HL-60 (cell line): Measurements from ENCODE around the gene VOPP1.

Source experiments
- DNase-seq, 2 experiments: peaks; one replicate each; pipeline ENCODE4 v3.0.0-alpha.2; 2010 to 2020; ENCODE audit warnings: low read depth in 1 of 2, low spot score in 1 of 2
- H3K27ac ChIP-seq: fragments of 250-450 bp; sonication (Bioruptor Pico); replicated peaks from 2 replicates; pipeline ENCODE4 v1.5.1; 2020; ENCODE audit warnings: mild to moderate bottlenecking, moderate library complexity
- H3K27me3 ChIP-seq: fragments of 250-450 bp; sonication (Bioruptor Pico); 2 replicates; pipeline ENCODE4 v1.5.1; 2021; ENCODE audit warnings: mild to moderate bottlenecking, moderate library complexity; ENCODE audit not compliant: insufficient read depth, poor library complexity, severe bottlenecking
- H3K4me3 ChIP-seq: replicated peaks from 2 replicates; pipeline ENCODE4 v1.5.1; 2011; ENCODE audit warnings: mild to moderate bottlenecking, control low read depth, low read length; ENCODE audit not compliant: insufficient read depth
- GABPA ChIP-seq: IDR thresholded peaks from 2 replicates; pipeline ENCODE4 v1.6.1; 2012; ENCODE audit warnings: low read depth
- POLR2AphosphoS5 ChIP-seq: IDR thresholded peaks from 2 replicates; pipeline ENCODE4 v1.6.1; 2012; ENCODE audit warnings: low read depth
- SPI1 ChIP-seq: IDR thresholded peaks from 2 replicates; pipeline ENCODE4 v1.6.1; 2012; ENCODE audit warnings: low read depth, mild to moderate bottlenecking, borderline replicate concordance
- TF ChIP-seq, protein P1 (sequence below): IDR thresholded peaks from one replicate; pipeline ENCODE4 v1.5.1; 2011; ENCODE audit warnings: low read length, control low read depth, inconsistent platforms; ENCODE audit not compliant: insufficient read depth
- TF ChIP-seq, protein P2 (sequence below): IDR thresholded peaks from 2 replicates; pipeline ENCODE4 v1.6.1; 2012; ENCODE audit warnings: low read depth; ENCODE audit not compliant: insufficient replicate concordance

VOPP1 gene

DNA sequence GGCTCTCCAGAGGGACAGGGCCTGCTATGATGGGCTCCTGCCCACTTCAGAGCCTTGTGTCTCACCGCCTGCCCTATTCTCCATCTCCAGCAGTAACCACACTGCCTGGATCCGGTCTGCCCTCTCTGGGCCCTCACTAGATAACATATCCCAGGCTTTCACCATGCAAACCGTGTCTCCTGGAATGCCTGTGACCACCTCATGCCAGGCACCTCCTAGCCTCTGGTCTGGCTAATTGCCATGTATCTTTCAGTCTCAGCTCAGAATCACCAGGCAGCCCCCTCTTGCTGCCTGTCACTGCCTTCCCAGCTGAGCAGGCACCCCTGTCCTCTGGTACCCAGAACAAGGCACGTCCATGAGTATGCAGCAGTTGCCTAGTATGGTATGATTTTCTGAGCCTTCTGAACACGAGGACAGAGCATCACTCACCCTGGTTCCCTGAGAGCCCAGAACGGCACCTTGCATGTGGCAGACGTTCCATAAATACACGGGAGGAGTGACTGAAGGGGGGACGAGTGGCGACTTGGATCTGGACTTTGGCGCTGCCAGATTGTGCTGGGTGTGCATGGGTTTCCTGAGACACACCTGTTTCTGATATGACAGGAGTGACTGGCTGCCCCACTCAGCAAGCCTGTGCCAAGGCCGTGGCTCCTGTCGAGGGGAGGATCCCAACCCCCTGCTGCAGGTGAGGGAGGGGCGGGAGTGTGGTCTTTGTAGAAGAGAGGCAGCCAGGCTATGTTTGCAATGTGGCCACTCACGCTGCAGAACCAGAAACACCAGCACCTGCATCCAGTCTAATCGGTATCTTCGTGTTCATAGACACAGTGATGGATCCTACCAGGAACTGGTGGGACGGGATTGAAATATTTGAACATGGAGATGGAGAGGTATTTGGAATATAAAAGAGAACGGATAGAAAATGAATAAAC is 95.2 kb downstream of the VOPP1 start:
- no peak for DNase-seq
- TF ChIP-seq, protein P1, sequence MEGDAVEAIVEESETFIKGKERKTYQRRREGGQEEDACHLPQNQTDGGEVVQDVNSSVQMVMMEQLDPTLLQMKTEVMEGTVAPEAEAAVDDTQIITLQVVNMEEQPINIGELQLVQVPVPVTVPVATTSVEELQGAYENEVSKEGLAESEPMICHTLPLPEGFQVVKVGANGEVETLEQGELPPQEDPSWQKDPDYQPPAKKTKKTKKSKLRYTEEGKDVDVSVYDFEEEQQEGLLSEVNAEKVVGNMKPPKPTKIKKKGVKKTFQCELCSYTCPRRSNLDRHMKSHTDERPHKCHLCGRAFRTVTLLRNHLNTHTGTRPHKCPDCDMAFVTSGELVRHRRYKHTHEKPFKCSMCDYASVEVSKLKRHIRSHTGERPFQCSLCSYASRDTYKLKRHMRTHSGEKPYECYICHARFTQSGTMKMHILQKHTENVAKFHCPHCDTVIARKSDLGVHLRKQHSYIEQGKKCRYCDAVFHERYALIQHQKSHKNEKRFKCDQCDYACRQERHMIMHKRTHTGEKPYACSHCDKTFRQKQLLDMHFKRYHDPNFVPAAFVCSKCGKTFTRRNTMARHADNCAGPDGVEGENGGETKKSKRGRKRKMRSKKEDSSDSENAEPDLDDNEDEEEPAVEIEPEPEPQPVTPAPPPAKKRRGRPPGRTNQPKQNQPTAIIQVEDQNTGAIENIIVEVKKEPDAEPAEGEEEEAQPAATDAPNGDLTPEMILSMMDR, result no peak
- no peak for TF ChIP-seq GABPA
- TF ChIP-seq POLR2AphosphoS5, result no peak
- Histone ChIP-seq H3K27ac (no peak overlapping the region), H3K4me3 (no peak overlapping the region), H3K27me3 (no peaks in the 10 kb centered on the region)

DNA sequence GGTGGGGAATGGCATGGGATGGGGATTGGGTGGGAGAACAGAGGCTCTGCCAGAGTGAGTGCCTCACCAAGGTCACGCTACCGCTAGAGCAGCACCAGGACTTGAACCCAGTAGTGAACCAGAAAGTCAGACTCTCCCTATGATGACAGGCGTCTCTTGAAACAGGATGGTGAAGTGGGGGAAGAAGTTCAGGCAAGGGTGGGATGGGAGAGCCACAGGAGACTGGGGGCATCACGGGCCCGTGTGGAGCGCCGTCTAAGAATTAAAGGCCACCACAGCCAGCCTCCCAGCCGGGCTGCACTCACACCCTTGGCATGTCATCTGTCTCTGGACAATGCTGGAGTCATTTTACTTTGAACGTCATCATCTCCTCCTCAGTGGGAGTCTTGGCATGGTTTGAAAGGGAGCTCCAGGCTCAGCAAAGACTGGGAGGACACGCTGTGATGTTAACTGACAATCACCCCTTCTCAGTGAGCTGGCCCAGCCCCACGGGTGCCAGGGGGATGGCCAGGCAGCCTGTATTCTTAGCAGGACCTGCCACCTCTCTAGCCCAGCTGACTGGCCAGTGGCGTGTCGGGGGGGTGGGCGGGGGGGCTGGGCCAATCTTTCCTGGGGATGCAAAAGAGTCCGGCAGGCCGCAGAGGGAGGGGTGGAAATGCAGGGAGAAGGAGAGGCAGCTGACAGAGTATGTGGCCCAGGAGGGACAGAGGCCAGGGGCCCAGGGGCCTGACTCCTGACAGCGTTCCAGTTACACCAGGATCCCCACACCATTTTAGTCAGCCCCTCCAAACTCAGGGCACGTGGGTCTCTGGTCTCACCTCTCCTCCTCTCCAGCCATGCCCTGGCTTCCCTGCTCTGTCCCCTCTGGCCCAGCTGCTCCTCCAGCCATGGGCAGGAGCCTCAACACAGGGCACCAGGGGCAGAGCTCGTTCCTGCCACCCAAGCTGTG is 96.2 kb downstream of the VOPP1 start:
- no peak overlapping the region for H3K27ac ChIP-seq
- DNase-seq, result no peak
- no peaks in the 10 kb centered on the region for H3K27me3 ChIP-seq
- no peak overlapping the region for H3K4me3 ChIP-seq
- TF ChIP-seq, protein P1, result no peak
- TF ChIP-seq, protein P2, sequence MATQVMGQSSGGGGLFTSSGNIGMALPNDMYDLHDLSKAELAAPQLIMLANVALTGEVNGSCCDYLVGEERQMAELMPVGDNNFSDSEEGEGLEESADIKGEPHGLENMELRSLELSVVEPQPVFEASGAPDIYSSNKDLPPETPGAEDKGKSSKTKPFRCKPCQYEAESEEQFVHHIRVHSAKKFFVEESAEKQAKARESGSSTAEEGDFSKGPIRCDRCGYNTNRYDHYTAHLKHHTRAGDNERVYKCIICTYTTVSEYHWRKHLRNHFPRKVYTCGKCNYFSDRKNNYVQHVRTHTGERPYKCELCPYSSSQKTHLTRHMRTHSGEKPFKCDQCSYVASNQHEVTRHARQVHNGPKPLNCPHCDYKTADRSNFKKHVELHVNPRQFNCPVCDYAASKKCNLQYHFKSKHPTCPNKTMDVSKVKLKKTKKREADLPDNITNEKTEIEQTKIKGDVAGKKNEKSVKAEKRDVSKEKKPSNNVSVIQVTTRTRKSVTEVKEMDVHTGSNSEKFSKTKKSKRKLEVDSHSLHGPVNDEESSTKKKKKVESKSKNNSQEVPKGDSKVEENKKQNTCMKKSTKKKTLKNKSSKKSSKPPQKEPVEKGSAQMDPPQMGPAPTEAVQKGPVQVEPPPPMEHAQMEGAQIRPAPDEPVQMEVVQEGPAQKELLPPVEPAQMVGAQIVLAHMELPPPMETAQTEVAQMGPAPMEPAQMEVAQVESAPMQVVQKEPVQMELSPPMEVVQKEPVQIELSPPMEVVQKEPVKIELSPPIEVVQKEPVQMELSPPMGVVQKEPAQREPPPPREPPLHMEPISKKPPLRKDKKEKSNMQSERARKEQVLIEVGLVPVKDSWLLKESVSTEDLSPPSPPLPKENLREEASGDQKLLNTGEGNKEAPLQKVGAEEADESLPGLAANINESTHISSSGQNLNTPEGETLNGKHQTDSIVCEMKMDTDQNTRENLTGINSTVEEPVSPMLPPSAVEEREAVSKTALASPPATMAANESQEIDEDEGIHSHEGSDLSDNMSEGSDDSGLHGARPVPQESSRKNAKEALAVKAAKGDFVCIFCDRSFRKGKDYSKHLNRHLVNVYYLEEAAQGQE, result no peak
- TF ChIP-seq POLR2AphosphoS5 (no peak), GABPA (no peak), SPI1 (no peak)

DNA sequence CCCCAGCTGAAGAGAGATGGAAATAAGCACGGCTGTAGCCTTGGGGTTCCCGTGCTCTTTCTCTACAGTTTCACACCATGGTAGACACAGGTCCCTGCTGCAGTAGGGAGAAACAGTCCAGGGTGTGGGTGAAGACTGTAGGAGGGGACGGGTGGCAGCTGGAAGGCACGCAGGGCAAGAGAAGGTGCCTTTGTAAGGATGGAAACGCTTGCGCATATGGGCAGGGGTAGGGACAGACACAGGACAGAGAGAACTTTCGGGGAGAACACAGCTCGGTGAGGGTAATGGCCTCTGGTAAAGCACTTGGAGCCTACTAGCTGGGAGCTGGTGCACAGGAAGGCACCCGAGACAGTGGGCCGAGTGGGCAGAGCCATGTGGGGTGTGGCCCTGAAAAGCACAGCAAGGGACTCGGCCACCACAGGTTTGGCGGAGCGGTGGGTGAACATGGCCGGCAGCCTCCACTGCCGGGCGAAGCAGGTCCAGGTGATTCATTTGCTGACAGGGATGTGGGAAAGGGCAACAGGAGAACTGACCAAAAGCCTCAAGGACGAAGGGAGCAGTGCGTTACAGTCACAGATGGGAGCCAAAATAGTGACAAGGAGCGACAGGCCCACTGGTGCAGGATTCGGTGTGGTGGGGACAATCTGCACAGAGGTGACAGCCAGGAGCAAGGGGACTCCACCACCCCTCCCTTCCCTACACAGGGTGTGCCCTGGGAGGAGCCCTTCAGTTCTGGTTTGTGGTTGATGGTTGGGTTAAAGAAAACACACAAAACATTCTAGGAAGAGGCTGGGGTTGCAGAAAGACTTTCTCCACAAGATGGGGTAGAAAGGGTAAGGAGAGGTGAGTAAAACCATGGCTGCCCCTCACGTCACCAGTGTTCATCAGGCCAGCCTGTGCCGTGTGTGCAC is 97.1 kb downstream of the VOPP1 start:
- Histone ChIP-seq H3K27ac (no peak overlapping the region), H3K27me3 (no peaks in the 10 kb centered on the region), H3K4me3 (no peak overlapping the region)
- no peak for DNase-seq
- TF ChIP-seq GABPA, result no peak
- no peak for TF ChIP-seq POLR2AphosphoS5
- TF ChIP-seq, protein P2, result no peak
